CD4-positive, alpha-beta T cell (primary cell): ENCODE results near the gene SFR1. TPM values are rescaled to one million over a fixed set of nuclear protein-coding genes. Genes with fewer than 3 reads are reported as not detected.

Source experiments
- ATAC-seq: fragments of 200-7000 bp; cut with Tn5 transposase; one replicate; pipeline ENCODE4 v1.10.0; 2022; ENCODE audit warnings: mild to moderate bottlenecking; ENCODE audit not compliant: poor library complexity
- CTCF ChIA-PET: fragments of 350-600 bp; sonication (Branson Sonifier 250); formaldehyde crosslinking; loops from one replicate; lab custom pipeline; 2021; ENCODE audit warnings: antibody characterized with exemption, inconsistent platforms; lab: Charles Lee
- POLR2A ChIA-PET: fragments of 350-600 bp; sonication (Branson Sonifier 250); formaldehyde crosslinking; loops from one replicate; lab custom pipeline; 2021; ENCODE audit warnings: antibody characterized with exemption, inconsistent platforms; lab: Charles Lee
- DNase-seq, 14 experiments: peaks; one replicate each; pipeline ENCODE4 v3.0.0-alpha.2; 2013 to 2020; ENCODE audit warnings: mixed read lengths in 2 of 14
- H3K27ac ChIP-seq, 2 donors: one replicate each; pipeline versions ENCODE4 v1.5.1 to v1.7.0; 2013; ENCODE audit warnings: low read length in 2 of 2, low read depth in 1 of 2, mild to moderate bottlenecking in 1 of 2
- H3K27me3 ChIP-seq, 2 experiments: 1 replicate in 1 of 2; 2 replicates in 1 of 2; pipeline versions ENCODE4 v1.6.1 to v1.7.0; 2013; ENCODE audit warnings: low read length in 2 of 2, control low read depth in 1 of 2, mild to moderate bottlenecking in 1 of 2, moderate library complexity in 1 of 2; ENCODE audit not compliant: insufficient read depth in 2 of 2, control insufficient read depth in 1 of 2
- H3K36me3 ChIP-seq: one replicate; pipeline ENCODE4 v1.6.1; 2013; ENCODE audit warnings: low read length, control low read depth; ENCODE audit not compliant: insufficient read depth
- H3K4me1 ChIP-seq: one replicate; pipeline ENCODE4 v1.6.1; 2013; ENCODE audit warnings: low read length, control low read depth; ENCODE audit not compliant: insufficient read depth
- H3K4me3 ChIP-seq: one replicate; pipeline ENCODE4 v1.5.1; 2013; ENCODE audit warnings: mild to moderate bottlenecking, low read length, moderate library complexity
- H3K9me3 ChIP-seq, 2 experiments: 1 replicate in 1 of 2; 2 replicates in 1 of 2; pipeline versions ENCODE4 v1.6.1 to v1.7.0; 2013; ENCODE audit warnings: low read length in 2 of 2, mild to moderate bottlenecking in 2 of 2, control low read depth in 1 of 2, moderate library complexity in 1 of 2; ENCODE audit not compliant: control insufficient read depth in 1 of 2, insufficient read depth in 1 of 2
- H3K27ac Mint-ChIP-seq: one replicate; pipeline ENCODE4 v1.8.0; 2020; ENCODE audit warnings: mixed read lengths
- H3K27me3 Mint-ChIP-seq: one replicate; pipeline ENCODE4 v1.8.0; 2021; ENCODE audit warnings: mixed read lengths
- H3K36me3 Mint-ChIP-seq: one replicate; pipeline ENCODE4 v1.8.0; 2021; ENCODE audit warnings: low read depth, mixed read lengths
- H3K4me1 Mint-ChIP-seq: one replicate; pipeline ENCODE4 v1.8.0; 2021; ENCODE audit warnings: low read depth, mixed read lengths
- H3K4me3 Mint-ChIP-seq: one replicate; pipeline ENCODE4 v1.8.0; 2020; ENCODE audit warnings: mild to moderate bottlenecking, mixed read lengths
- H3K9me3 Mint-ChIP-seq: one replicate; pipeline ENCODE4 v1.8.0; 2020; ENCODE audit warnings: mixed read lengths
- CTCF ChIP-seq: fragments of 200-600 bp; IDR thresholded peaks from one replicate; pipeline ENCODE4 v1.8.0; 2022; ENCODE audit warnings: antibody characterized with exemption, mild to moderate bottlenecking
- intact Hi-C, 2 experiments: fragments of 100-400 bp; cut with DNase I in 1 of 2; cut with micrococcal nuclease in 1 of 2; formaldehyde crosslinking; loops; one replicate each; pipeline versions ENCODE4 v1.15.1 to v1.9.0; 2023 to 2025; cut with DNase I, micrococcal nuclease
- polyA plus RNA-seq, 2 donors: library from polyadenylated mRNA; unstranded; fragments of 120-200 nt; gene quantifications; one replicate each; pipeline ENCODE4 v1.2.1, GENCODE V29; 2013
- total RNA-seq, 174 experiments: library from RNA in 2 of 174; stranded (reverse) in 2 of 174; gene quantifications; one replicate each; pipeline ENCODE4 v1.2.3 and lab custom pipeline; 2021 to 2026

SFR1 gene
- total RNA-seq, result 1 to 10 TPM; 7.2 to 7.7 TPM
- 8.3 TPM for polyA plus RNA-seq (2013, experiment 1 of 2)
- 10.5 TPM for polyA plus RNA-seq (2013, experiment 2 of 2)
- total RNA-seq (lab: John Stamatoyannopoulos, UW), result 5.4 to 22.2 (median 13.3) reads per million in 172 experiments

GRCh38 chr10:104121485-104122224, at the start of gene SFR1:
TSS of gene SFR1 (plus strand) at chr10:104122171. CDS start at chr10:104122184, 13 bp downstream.
- no peaks in the 10 kb centered on the region for H3K9me3 ChIP-seq
- intact Hi-C loops, result loop anchor here (1.0 to 10.0 kb wide), 8 partner anchors 111 to 927 kb away; partner anchors contain the start of genes CFAP43 (in 2 of the 2), NT5C2 (in 1 of the 2) and STN1 (in 1 of the 2)
- TF ChIP-seq CTCF, result peak; percentile 58
- H3K27me3 ChIP-seq, result no peaks in the 10 kb centered on the region
- Mint-ChIP-seq H3K4me3 (peak within 1 kb of the TSS; percentile 97), H3K9me3 (no peaks in the 10 kb centered on the region), H3K4me1 (peaks cover 37% of the 10 kb centered on the region), H3K36me3 (peaks cover 34% of the 10 kb centered on the region), H3K27me3 (no peaks in the 10 kb centered on the region), H3K27ac (peak within 1 kb of the TSS; percentile 100)
- DNase-seq (peak; percentile 97 to 100 (median 99)), ATAC-seq (peak; percentile 89)
- peak within 1 kb of the TSS; percentile 94 for H3K4me3 ChIP-seq
- CTCF ChIA-PET, result interaction anchor here (0.6 to 3.5 kb wide), 23 partner anchors 8 to 459 kb away, joined by 3 to 13 read pairs (median 4); no protein-coding TSS in a partner anchor
- H3K4me1 ChIP-seq, result peaks cover 10% of the 10 kb centered on the region
- H3K27ac ChIP-seq, result peak within 1 kb of the TSS; percentile 96 to 100
- POLR2A ChIA-PET, result interaction anchor here (0.6 to 3.9 kb wide), 42 partner anchors 9 to 929 kb away, joined by 3 to 45 read pairs (median 5); partner anchors contain the start of genes GSTO1, GSTO2, ITPRIP and NT5C2
- peaks cover 7% of the 10 kb centered on the region for H3K36me3 ChIP-seq

- H3K36me3 Mint-ChIP-seq, result no peaks in the 10 kb centered on the region
- no peak overlapping the region for H3K4me3 Mint-ChIP-seq
- Histone ChIP-seq H3K36me3 (no peaks in the 10 kb centered on the region), H3K4me3 (no peak overlapping the region), H3K27ac (no peak overlapping the region), H3K9me3 (no peaks in the 10 kb centered on the region), H3K27me3 (no peaks in the 10 kb centered on the region), H3K4me1 (peaks cover 2% of the 10 kb centered on the region)
- no peak overlapping the region for H3K27ac Mint-ChIP-seq
- TF ChIP-seq CTCF, result no peak
- DNase-seq, result peak in 1 of 14 experiments; percentile 9
- ChIA-PET CTCF (interaction anchor here (1.1 to 1.4 kb wide), 2 partner anchors 11 to 17 kb away, joined by 3 read pairs; no protein-coding TSS in a partner anchor), POLR2A (interaction anchor here (0.5 to 1.2 kb wide), 2 partner anchors 43 to 47 kb away, joined by 3 read pairs; no protein-coding TSS in a partner anchor)
- no peak for ATAC-seq
- no peaks in the 10 kb centered on the region for H3K4me1 Mint-ChIP-seq
- H3K27me3 Mint-ChIP-seq, result no peaks in the 10 kb centered on the region
- H3K9me3 Mint-ChIP-seq, result no peaks in the 10 kb centered on the region
- intact Hi-C loops, result no loop called here
These were observed 49.2 kb upstream of the SFR1 start for GRCh38 chr10:104072786-104073185.

- Mint-ChIP-seq H3K27me3 (no peaks in the 10 kb centered on the region), H3K27ac (no peak overlapping the region), H3K4me3 (no peak overlapping the region), H3K9me3 (no peaks in the 10 kb centered on the region), H3K36me3 (no peaks in the 10 kb centered on the region), H3K4me1 (no peaks in the 10 kb centered on the region)
- no peak for TF ChIP-seq CTCF
- intact Hi-C loops, result loop anchor here in 1 of 2 experiments (1.0 kb wide), 1 partner anchor 21 kb away; no protein-coding TSS in a partner anchor
- Histone ChIP-seq H3K27me3 (no peaks in the 10 kb centered on the region), H3K36me3 (no peaks in the 10 kb centered on the region), H3K4me1 (peaks cover 2% of the 10 kb centered on the region), H3K9me3 (no peaks in the 10 kb centered on the region), H3K27ac (no peak overlapping the region), H3K4me3 (no peak overlapping the region)
- ATAC-seq, result no peak
- no peak for DNase-seq
- ChIA-PET CTCF (no interaction called here), POLR2A (no interaction called here)
These were observed 47.5 kb upstream of the SFR1 start for GRCh38 chr10:104074505-104074904.
